Epithelial cell of proximal tubule (primary cell): ENCODE measurements around the gene CD93. TPM values are rescaled to one million over a fixed set of nuclear protein-coding genes. Genes with fewer than 3 reads are reported as not detected.

Source experiments
- DNase-seq: peaks from one replicate; pipeline ENCODE4 v3.0.0-alpha.2; 2011; ENCODE audit warnings: low read depth
- H3K4me3 ChIP-seq: 2 replicates; pipeline ENCODE4 v1.5.1; 2011; ENCODE audit warnings: low read depth, mild to moderate bottlenecking, low read length
- CTCF ChIP-seq: conservative IDR thresholded peaks from 2 replicates; pipeline ENCODE4 v1.5.1; 2012; ENCODE audit warnings: low read depth, mild to moderate bottlenecking, low read length
- total RNA-seq: library from RNA; depleted of rRNA; stranded (reverse); fragments of >200 nt; gene quantifications from 2 replicates; pipeline ENCODE4 v1.2.3, GENCODE V29; 2015

Gene CD93
- total RNA-seq, 1 donor from 2014 or later = 0.06 TPM

GRCh38 chr20:23129891-23130621 is 43.9 kb upstream of the CD93 start:
- TF ChIP-seq CTCF = no peak
- no peak overlapping the region for H3K4me3 ChIP-seq
- no peak for DNase-seq

- TF ChIP-seq CTCF = no peak
- no peak for DNase-seq
- no peak overlapping the region for H3K4me3 ChIP-seq
These were observed 43.1 kb upstream of the CD93 start for GRCh38 chr20:23129266-23129665.

GRCh38 chr20:23128461-23129125 is 42.5 kb upstream of the CD93 start:
- no peak for TF ChIP-seq CTCF
- no peak overlapping the region for H3K4me3 ChIP-seq
- no peak for DNase-seq

- no peak for DNase-seq
- H3K4me3 ChIP-seq = no peak overlapping the region
- TF ChIP-seq CTCF = no peak
These were observed 41.6 kb upstream of the CD93 start for GRCh38 chr20:23127506-23128279.

GRCh38 chr20:23126281-23127061 is 40.3 kb upstream of the CD93 start:
- no peak overlapping the region for H3K4me3 ChIP-seq
- no peak for DNase-seq
- no peak for TF ChIP-seq CTCF

GRCh38 chr20:23125625-23126191 is 39.6 kb upstream of the CD93 start:
- no peak for DNase-seq
- no peak overlapping the region for H3K4me3 ChIP-seq
- TF ChIP-seq CTCF = no peak
